AG04450 (cell line): Measurements from ENCODE around the gene SEMA6A. TPM values are rescaled to one million over a fixed set of nuclear protein-coding genes. Genes with fewer than 3 reads are reported as not detected.

Experiments
- CTCF ChIA-PET: fragments of 300-600, 350-600 bp; formaldehyde crosslinking; extraction: SDS; loops from one replicate; lab custom pipeline; 2022; ENCODE audit warnings: antibody characterized with exemption, inconsistent platforms; lab: Charles Lee
- POLR2A ChIA-PET: fragments of 350-600 bp; formaldehyde crosslinking; extraction: SDS; loops from one replicate; lab custom pipeline; 2021; ENCODE audit warnings: antibody characterized with exemption, inconsistent platforms; lab: Yijun Ruan, JAX
- DNase-seq: peaks from one replicate; pipeline ENCODE4 v3.0.0-alpha.2; 2011; ENCODE audit warnings: low read depth, low spot score
- H3K27ac ChIP-seq: one replicate; pipeline ENCODE4 v1.5.1; 2012; ENCODE audit warnings: low read depth, low read length, control low read depth
- H3K27me3 ChIP-seq: one replicate; pipeline ENCODE4 v1.6.0; 2012; ENCODE audit warnings: low read length; ENCODE audit not compliant: control insufficient read depth, insufficient read depth
- H3K4me3 ChIP-seq: 2 replicates; pipeline ENCODE4 v1.5.1; 2011; ENCODE audit warnings: mild to moderate bottlenecking, low read depth, low read length, control low read depth
- H3K9me3 ChIP-seq: 2 replicates; pipeline ENCODE4 v1.5.1; 2012; ENCODE audit warnings: low read length; ENCODE audit not compliant: control insufficient read depth, insufficient read depth
- polyA plus RNA-seq: library from polyadenylated mRNA; depleted of rRNA; stranded (reverse); fragments of >200 nt; gene quantifications from 2 replicates; pipeline ENCODE4 v1.2.3, GENCODE V29; 2011
- TF ChIP-seq, protein P1 (sequence below): IDR thresholded peaks from 2 replicates; pipeline ENCODE4 v1.5.1; 2011; ENCODE audit warnings: low read depth, low read length, control low read depth, inconsistent platforms

SEMA6A gene
- polyA plus RNA-seq, 1 experiment, result 0.17 TPM

DNA sequence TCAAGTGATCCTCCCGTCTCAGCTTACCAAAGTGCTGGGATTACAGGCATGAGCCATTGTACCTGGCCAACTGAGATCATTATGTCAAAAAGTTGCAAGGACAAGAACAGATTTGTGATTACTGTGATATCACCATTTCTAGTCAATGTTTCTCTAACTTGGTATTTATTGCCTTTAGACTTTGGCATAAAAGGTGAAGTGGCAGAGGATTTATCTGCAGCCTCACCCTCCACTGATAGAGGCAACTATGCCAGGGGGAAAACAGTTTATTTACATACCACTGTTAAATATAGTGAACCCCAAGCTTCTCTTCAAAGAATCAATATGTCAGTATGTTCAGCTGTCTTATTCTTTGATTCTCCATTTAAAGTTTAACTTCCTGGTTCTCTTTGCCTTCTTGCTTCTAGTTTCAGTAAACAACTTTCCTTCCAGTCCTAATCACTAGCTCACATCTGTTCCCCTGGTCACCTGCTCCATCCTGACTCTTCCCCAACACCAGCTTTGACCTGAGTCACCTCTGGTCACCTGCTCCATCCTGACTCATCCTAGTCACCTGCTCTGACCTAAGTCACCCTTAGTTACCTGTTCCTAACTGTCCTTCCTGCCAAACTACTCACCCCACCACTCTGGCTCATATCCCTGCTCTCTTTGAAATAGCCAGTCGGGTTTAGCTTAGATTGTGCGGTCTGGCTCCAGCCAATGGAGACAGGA lies 29.9 kb downstream of the SEMA6A start:
- ChIA-PET POLR2A (no interaction called here), CTCF (interaction anchor here (1.3 kb wide), 1 partner anchor 13 kb away, joined by 3 read pairs; no protein-coding TSS in a partner anchor)

DNA sequence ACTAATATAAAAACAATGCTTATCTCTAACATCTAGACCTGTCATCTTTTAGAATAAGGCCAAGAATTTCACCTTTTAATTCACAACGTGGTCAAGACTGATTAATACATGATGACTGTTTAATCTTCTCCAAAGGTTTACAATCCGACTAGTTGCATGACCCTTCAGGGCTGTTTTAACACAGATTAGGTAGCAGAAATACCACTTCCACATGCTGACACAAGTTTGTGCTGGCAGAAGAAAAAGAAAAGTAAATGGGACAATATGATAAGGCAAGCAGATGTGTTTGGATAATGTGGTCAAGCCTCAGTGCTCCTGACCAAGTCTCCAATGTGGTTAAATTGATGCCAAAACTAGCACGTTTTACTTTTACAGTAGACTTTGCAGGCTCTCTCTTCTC lies 31.1 kb downstream of the SEMA6A start:
- POLR2A ChIA-PET, result no interaction called here
- no peak for DNase-seq
- CTCF ChIA-PET, result no interaction called here
- H3K4me3 ChIP-seq, result no peak overlapping the region
- TF ChIP-seq, protein P1, sequence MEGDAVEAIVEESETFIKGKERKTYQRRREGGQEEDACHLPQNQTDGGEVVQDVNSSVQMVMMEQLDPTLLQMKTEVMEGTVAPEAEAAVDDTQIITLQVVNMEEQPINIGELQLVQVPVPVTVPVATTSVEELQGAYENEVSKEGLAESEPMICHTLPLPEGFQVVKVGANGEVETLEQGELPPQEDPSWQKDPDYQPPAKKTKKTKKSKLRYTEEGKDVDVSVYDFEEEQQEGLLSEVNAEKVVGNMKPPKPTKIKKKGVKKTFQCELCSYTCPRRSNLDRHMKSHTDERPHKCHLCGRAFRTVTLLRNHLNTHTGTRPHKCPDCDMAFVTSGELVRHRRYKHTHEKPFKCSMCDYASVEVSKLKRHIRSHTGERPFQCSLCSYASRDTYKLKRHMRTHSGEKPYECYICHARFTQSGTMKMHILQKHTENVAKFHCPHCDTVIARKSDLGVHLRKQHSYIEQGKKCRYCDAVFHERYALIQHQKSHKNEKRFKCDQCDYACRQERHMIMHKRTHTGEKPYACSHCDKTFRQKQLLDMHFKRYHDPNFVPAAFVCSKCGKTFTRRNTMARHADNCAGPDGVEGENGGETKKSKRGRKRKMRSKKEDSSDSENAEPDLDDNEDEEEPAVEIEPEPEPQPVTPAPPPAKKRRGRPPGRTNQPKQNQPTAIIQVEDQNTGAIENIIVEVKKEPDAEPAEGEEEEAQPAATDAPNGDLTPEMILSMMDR, result no peak
- no peaks in the 10 kb centered on the region for H3K27me3 ChIP-seq
- H3K9me3 ChIP-seq, result no peaks in the 10 kb centered on the region; the same call in 1 of the 2 replicates
- H3K27ac ChIP-seq, result no peak overlapping the region

More for the DNA sequence above, 29.9 kb downstream of the SEMA6A start:
- H3K27me3 ChIP-seq, result no peaks in the 10 kb centered on the region
- H3K27ac ChIP-seq, result no peak overlapping the region
- no peak for DNase-seq
- H3K9me3 ChIP-seq, result no peaks in the 10 kb centered on the region; the same call in 1 of the 2 replicates
- no peak overlapping the region for H3K4me3 ChIP-seq
- TF ChIP-seq, protein P1, result no peak

DNA sequence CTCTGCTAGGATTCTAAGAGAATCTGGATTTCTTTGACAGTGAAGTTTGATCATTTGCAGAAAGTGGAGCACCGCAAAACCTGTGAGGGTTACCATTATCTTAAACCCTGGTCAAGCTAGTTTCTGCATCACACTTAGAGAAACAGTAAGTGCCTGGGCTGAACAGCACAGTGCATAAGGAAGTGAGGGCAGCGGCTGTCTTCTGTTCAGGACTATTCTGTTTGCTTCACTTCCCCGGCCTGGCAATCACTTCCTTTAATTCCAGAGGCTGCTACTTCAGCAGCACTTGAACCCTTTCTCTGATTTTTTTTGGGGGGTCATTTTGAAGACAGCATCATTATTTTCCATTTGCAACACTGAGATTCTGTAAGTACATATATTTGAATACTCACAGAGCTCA lies 32.0 kb downstream of the SEMA6A start:
- ChIA-PET POLR2A (no interaction called here), CTCF (no interaction called here)
- Histone ChIP-seq H3K4me3 (no peak overlapping the region), H3K27ac (no peak overlapping the region), H3K9me3 (no peaks in the 10 kb centered on the region; the same call in 1 of the 2 replicates), H3K27me3 (no peaks in the 10 kb centered on the region)
- DNase-seq, result no peak
- TF ChIP-seq, protein P1, result no peak

GRCh38 chr5:116539222-116539621 lies 35.4 kb downstream of the SEMA6A start:
- DNase-seq, result no peak
- no peaks in the 10 kb centered on the region for H3K9me3 ChIP-seq
- TF ChIP-seq, protein P1, result no peak
- ChIA-PET POLR2A (no interaction called here), CTCF (no interaction called here)
- no peak overlapping the region for H3K27ac ChIP-seq
- no peak overlapping the region for H3K4me3 ChIP-seq
- H3K27me3 ChIP-seq, result no peaks in the 10 kb centered on the region

DNA sequence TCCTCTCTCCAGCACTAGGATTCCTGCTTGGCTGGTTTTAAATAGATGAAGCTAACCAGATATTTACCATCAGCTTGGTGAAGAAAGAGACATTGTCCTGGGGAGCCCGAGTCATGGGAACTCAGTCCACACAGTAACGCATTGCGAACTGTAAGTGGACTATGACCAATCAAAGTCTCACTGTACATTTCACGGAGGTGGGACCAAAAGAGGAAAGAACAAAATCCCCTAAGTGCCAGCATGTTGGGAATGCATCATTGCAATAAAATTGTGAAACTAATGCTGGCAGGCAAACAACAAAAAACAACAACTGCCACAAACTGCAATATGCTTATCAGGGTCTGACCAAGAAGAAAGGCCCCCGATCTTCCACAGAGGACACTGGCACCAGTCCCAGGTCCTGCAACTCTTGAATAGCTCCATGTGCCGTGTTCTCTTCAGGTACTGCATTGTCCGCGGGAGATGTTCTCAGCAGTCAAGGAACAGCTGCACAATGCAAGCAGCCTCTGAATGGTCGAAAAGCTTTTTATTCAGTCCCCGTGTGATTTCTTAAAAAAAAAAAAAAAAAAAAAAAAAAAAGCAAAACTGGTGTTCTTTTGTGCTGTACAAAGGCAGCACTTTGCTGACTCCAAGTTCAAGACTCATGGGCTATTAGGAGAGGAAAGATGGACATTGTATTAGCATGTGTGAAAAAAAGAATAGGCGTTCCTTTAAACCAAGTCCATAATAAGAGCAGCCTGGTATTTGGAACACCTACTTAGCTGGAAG lies 38.1 kb downstream of the SEMA6A start:
- ChIA-PET POLR2A (no interaction called here), CTCF (interaction anchor here (1.1 kb wide), 1 partner anchor 16 kb away, joined by 5 read pairs; no protein-coding TSS in a partner anchor)
- TF ChIP-seq, protein P1, result no peak
- DNase-seq, result no peak
- Histone ChIP-seq H3K27me3 (no peaks in the 10 kb centered on the region), H3K9me3 (no peaks in the 10 kb centered on the region), H3K4me3 (no peak overlapping the region), H3K27ac (no peak overlapping the region)
